Nephron progenitor cell (in vitro differentiated cells): ENCODE data around the gene COL18A1.

Experiments used
- DNase-seq: peaks from one replicate; pipeline ENCODE4 v3.0.0; 2021
- H3K27ac Mint-ChIP-seq: 2 replicates; pipeline ENCODE4 v1.8.0; 2021; ENCODE audit warnings: mild to moderate bottlenecking, moderate library complexity, mixed read lengths
- H3K27me3 Mint-ChIP-seq: 2 replicates; pipeline ENCODE4 v1.8.0; 2021; ENCODE audit warnings: mild to moderate bottlenecking, low read depth, mixed read lengths; ENCODE audit not compliant: poor library complexity
- H3K36me3 Mint-ChIP-seq: 2 replicates; pipeline ENCODE4 v1.8.0; 2021; ENCODE audit warnings: low read depth, mixed read lengths
- H3K4me1 Mint-ChIP-seq: 2 replicates; pipeline ENCODE4 v1.8.0; 2021; ENCODE audit warnings: mixed read lengths
- H3K4me3 Mint-ChIP-seq: 2 replicates; pipeline ENCODE4 v1.8.0; 2021; ENCODE audit warnings: mild to moderate bottlenecking, moderate library complexity, mixed read lengths
- H3K9me3 Mint-ChIP-seq: 2 replicates; pipeline ENCODE4 v1.8.0; 2021; ENCODE audit warnings: mild to moderate bottlenecking, moderate library complexity, mixed read lengths
- TF ChIP-seq, protein P1 (sequence below): fragments of 200-600 bp; sonication (generic); IDR thresholded peaks from 2 replicates; pipeline ENCODE4 v1.5.0; 2021; ENCODE audit warnings: antibody characterized with exemption

COL18A1 gene

GRCh38 chr21:45507888-45508508 is 103.0 kb downstream of the COL18A1 start:
- H3K27ac Mint-ChIP-seq: peak overlapping the region; percentile 76
- H3K9me3 Mint-ChIP-seq: no peaks in the 10 kb centered on the region
- H3K4me1 Mint-ChIP-seq: peaks cover 6% of the 10 kb centered on the region
- no peak for DNase-seq
- H3K36me3 Mint-ChIP-seq: no peaks in the 10 kb centered on the region
- no peaks in the 10 kb centered on the region for H3K27me3 Mint-ChIP-seq
- H3K4me3 Mint-ChIP-seq: no peak overlapping the region
- TF ChIP-seq, protein P1, sequence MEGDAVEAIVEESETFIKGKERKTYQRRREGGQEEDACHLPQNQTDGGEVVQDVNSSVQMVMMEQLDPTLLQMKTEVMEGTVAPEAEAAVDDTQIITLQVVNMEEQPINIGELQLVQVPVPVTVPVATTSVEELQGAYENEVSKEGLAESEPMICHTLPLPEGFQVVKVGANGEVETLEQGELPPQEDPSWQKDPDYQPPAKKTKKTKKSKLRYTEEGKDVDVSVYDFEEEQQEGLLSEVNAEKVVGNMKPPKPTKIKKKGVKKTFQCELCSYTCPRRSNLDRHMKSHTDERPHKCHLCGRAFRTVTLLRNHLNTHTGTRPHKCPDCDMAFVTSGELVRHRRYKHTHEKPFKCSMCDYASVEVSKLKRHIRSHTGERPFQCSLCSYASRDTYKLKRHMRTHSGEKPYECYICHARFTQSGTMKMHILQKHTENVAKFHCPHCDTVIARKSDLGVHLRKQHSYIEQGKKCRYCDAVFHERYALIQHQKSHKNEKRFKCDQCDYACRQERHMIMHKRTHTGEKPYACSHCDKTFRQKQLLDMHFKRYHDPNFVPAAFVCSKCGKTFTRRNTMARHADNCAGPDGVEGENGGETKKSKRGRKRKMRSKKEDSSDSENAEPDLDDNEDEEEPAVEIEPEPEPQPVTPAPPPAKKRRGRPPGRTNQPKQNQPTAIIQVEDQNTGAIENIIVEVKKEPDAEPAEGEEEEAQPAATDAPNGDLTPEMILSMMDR: no peak

- Mint-ChIP-seq H3K4me3 (no peak overlapping the region), H3K4me1 (peaks cover 6% of the 10 kb centered on the region), H3K27me3 (no peaks in the 10 kb centered on the region), H3K36me3 (no peaks in the 10 kb centered on the region), H3K27ac (no peak overlapping the region), H3K9me3 (no peaks in the 10 kb centered on the region)
- TF ChIP-seq, protein P1: no peak
- peak; percentile 30 for DNase-seq
Measured at GRCh38 chr21:45508607-45509565, 103.9 kb downstream of the COL18A1 start.

DNA sequence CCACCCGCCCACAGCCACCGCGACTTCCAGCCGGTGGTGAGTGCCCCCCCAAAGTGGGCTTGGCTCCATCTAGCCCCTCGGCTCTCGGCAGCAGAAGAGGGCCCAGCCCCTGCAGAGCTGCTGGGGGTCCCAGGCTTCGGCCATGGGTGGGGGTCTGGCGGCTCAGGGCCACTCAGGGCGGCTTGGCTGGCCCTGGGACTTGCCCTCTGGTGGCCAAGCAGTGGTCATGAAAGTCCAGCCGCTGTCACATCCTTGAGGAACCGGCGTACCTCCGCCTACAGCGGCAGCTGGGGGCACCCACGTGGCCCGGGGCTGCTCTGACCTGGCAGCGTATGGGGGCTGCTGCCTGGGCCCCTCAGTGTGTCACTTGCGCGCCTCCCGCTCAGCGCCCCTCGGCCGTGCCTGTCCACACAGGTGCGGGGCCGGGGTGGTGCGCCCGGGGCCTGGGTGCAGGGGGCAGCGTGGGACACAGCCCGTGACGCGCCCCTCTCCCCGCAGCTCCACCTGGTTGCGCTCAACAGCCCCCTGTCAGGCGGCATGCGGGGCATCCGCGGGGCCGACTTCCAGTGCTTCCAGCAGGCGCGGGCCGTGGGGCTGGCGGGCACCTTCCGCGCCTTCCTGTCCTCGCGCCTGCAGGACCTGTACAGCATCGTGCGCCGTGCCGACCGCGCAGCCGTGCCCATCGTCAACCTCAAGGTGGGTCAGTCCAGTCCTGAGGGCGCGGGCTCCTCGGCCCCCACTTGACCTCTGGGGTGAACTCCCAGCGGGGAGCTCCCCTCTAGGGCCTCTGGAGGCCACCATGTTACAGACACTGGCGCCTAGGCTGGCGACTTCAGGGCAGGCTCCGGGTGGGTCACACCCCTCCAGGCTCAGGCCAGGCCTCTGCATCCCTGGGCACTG is 104.9 kb downstream of the COL18A1 start:
- Mint-ChIP-seq H3K27me3 (no peaks in the 10 kb centered on the region), H3K4me1 (peaks cover 6% of the 10 kb centered on the region), H3K4me3 (no peak overlapping the region), H3K36me3 (no peaks in the 10 kb centered on the region), H3K27ac (no peak overlapping the region), H3K9me3 (no peaks in the 10 kb centered on the region)
- TF ChIP-seq, protein P1: no peak
- DNase-seq: peak; percentile 10

GRCh38 chr21:45510466-45510955 is 105.5 kb downstream of the COL18A1 start:
- Mint-ChIP-seq H3K27ac (no peak overlapping the region), H3K36me3 (no peaks in the 10 kb centered on the region), H3K9me3 (no peaks in the 10 kb centered on the region), H3K4me3 (no peak overlapping the region), H3K4me1 (peaks cover 6% of the 10 kb centered on the region), H3K27me3 (no peaks in the 10 kb centered on the region)
- no peak for DNase-seq
- TF ChIP-seq, protein P1: no peak

GRCh38 chr21:45511007-45511406 is 106.0 kb downstream of the COL18A1 start:
- no peaks in the 10 kb centered on the region for H3K27me3 Mint-ChIP-seq
- TF ChIP-seq, protein P1: no peak
- H3K27ac Mint-ChIP-seq: no peak overlapping the region
- no peaks in the 10 kb centered on the region for H3K36me3 Mint-ChIP-seq
- H3K4me1 Mint-ChIP-seq: peaks cover 6% of the 10 kb centered on the region
- no peak overlapping the region for H3K4me3 Mint-ChIP-seq
- no peaks in the 10 kb centered on the region for H3K9me3 Mint-ChIP-seq
- no peak for DNase-seq
